HepG2 (cell line): ENCODE results near the gene ZBTB21. TPM values are rescaled to one million over a fixed set of nuclear protein-coding genes. Genes with fewer than 3 reads are reported as not detected.

Source experiments
- EP300 ChIP-seq, 3 experiments: sonication (generic) in 1 of 3; formaldehyde crosslinking in 1 of 3; IDR thresholded peaks; 2 replicates each; pipeline versions ENCODE4 v1.5.1 to v1.6.1; 2011 to 2020; ENCODE audit warnings: low read depth in 2 of 3, low read length in 2 of 3, borderline replicate concordance in 1 of 3, improper control_type of control experiment in 1 of 3, mild to moderate bottlenecking in 1 of 3, missing genetic modification reagents in 1 of 3, moderate library complexity in 1 of 3
- GATAD1 ChIP-seq: IDR thresholded peaks from 2 replicates; pipeline ENCODE4 v1.6.1; 2016; ENCODE audit warnings: missing genetic modification reagents, missing compliant biosample characterization
- JUN ChIP-seq: sonication (generic); formaldehyde crosslinking; IDR thresholded peaks from 2 replicates; pipeline ENCODE4 v1.4.0; 2020; ENCODE audit warnings: mild to moderate bottlenecking, missing genetic modification reagents
- NR2F6 ChIP-seq, 2 experiments: IDR thresholded peaks; 2 replicates each; pipeline ENCODE4 v1.6.1; 2016; ENCODE audit warnings: antibody characterized with exemption in 1 of 2, mild to moderate bottlenecking in 1 of 2
- POGZ ChIP-seq: sonication (generic); formaldehyde crosslinking; IDR thresholded peaks from 2 replicates; pipeline ENCODE4 v1.4.0; 2020; ENCODE audit warnings: mild to moderate bottlenecking, missing genetic modification reagents
- TOPORS ChIP-seq: sonication (generic); formaldehyde crosslinking; IDR thresholded peaks from 2 replicates; pipeline ENCODE4 v1.8.0; 2023; ENCODE audit warnings: mild to moderate bottlenecking, missing genetic modification reagents
- ZBTB8A ChIP-seq: sonication (generic); formaldehyde crosslinking; IDR thresholded peaks from 2 replicates; pipeline ENCODE4 v1.4.0; 2020; ENCODE audit warnings: mild to moderate bottlenecking, low read depth, missing genetic modification reagents, borderline replicate concordance
- ZIK1 ChIP-seq: sonication (generic); formaldehyde crosslinking; IDR thresholded peaks from 2 replicates; pipeline ENCODE4 v1.5.0; 2020; ENCODE audit warnings: mild to moderate bottlenecking, low read depth, missing genetic modification reagents, borderline replicate concordance
- ZNF317 ChIP-seq: sonication (generic); formaldehyde crosslinking; IDR thresholded peaks from 2 replicates; pipeline ENCODE4 v1.5.0; 2020; ENCODE audit warnings: mild to moderate bottlenecking, missing genetic modification reagents
- ZNF367 ChIP-seq: sonication (generic); formaldehyde crosslinking; IDR thresholded peaks from 2 replicates; pipeline ENCODE4 v1.4.0; 2020; ENCODE audit warnings: missing genetic modification reagents, borderline replicate concordance
- ZNF674 ChIP-seq: sonication (generic); formaldehyde crosslinking; IDR thresholded peaks from 2 replicates; pipeline ENCODE4 v1.5.0; 2020; ENCODE audit warnings: low read depth, mild to moderate bottlenecking, missing genetic modification reagents
- ZNF709 ChIP-seq: sonication (generic); formaldehyde crosslinking; IDR thresholded peaks from 2 replicates; pipeline ENCODE4 v1.5.0; 2020; ENCODE audit warnings: mild to moderate bottlenecking, missing genetic modification reagents
- ZNF724P ChIP-seq: sonication (generic); formaldehyde crosslinking; IDR thresholded peaks from 2 replicates; pipeline ENCODE4 v1.8.0; 2022; ENCODE audit warnings: missing genetic modification reagents, borderline replicate concordance
- ZNF75D ChIP-seq: sonication (generic); formaldehyde crosslinking; IDR thresholded peaks from 2 replicates; pipeline ENCODE4 v1.8.1; 2023; ENCODE audit warnings: missing genetic modification reagents, mild to moderate bottlenecking, borderline replicate concordance
- polyA plus RNA-seq, 8 experiments: library from polyadenylated mRNA; depleted of rRNA in 3 of 8; stranded (reverse) in 7 of 8; unstranded in 1 of 8; fragments of >200 nt; fragmentation: Illumina TruSeq in 4 of 8; extraction: Trizol in 4 of 8; gene quantifications; 2 replicates each; pipeline versions ENCODE4 v1.2.1 to v1.2.3, GENCODE V29; 2011 to 2016; ENCODE audit warnings: low read depth in 4 of 8, missing spikeins in 1 of 8, mixed read lengths in 1 of 8; ENCODE audit not compliant: insufficient read depth in 1 of 8
- total RNA-seq, 5 experiments: library from RNA; depleted of rRNA; stranded (reverse); fragments of >200 nt; fragmentation: Illumina TruSeq; extraction: Trizol; gene quantifications; 2 replicates each; pipeline ENCODE4 v1.2.3, GENCODE V29; 2016; ENCODE audit warnings: low read depth in 1 of 5
- TF ChIP-seq, protein P1 (sequence below): sonication (generic); formaldehyde crosslinking; IDR thresholded peaks from 2 replicates; pipeline ENCODE4 v1.5.1; 2020; ENCODE audit warnings: mild to moderate bottlenecking, missing genetic modification reagents, moderate library complexity
- TF ChIP-seq, protein P2 (sequence below): sonication (generic); formaldehyde crosslinking; IDR thresholded peaks from 2 replicates; pipeline ENCODE4 v1.5.0; 2020; ENCODE audit warnings: mild to moderate bottlenecking, missing genetic modification reagents
- TF ChIP-seq, protein P3 (sequence below): sonication (generic); formaldehyde crosslinking; IDR thresholded peaks from 2 replicates; pipeline ENCODE4 v1.4.0; 2020; ENCODE audit warnings: mild to moderate bottlenecking, missing genetic modification reagents
- TF ChIP-seq, protein P4 (sequence below): sonication (generic); formaldehyde crosslinking; IDR thresholded peaks from 2 replicates; pipeline ENCODE4 v1.4.0; 2020; ENCODE audit warnings: missing genetic modification reagents, borderline replicate concordance

Gene ZBTB21
- total and polyA plus RNA-seq, 2 of the 13 experiments (the other 11 are each of a cell fraction or from before 2014, with no cell fraction given), result 4.5 to 6.1 TPM

DNA sequence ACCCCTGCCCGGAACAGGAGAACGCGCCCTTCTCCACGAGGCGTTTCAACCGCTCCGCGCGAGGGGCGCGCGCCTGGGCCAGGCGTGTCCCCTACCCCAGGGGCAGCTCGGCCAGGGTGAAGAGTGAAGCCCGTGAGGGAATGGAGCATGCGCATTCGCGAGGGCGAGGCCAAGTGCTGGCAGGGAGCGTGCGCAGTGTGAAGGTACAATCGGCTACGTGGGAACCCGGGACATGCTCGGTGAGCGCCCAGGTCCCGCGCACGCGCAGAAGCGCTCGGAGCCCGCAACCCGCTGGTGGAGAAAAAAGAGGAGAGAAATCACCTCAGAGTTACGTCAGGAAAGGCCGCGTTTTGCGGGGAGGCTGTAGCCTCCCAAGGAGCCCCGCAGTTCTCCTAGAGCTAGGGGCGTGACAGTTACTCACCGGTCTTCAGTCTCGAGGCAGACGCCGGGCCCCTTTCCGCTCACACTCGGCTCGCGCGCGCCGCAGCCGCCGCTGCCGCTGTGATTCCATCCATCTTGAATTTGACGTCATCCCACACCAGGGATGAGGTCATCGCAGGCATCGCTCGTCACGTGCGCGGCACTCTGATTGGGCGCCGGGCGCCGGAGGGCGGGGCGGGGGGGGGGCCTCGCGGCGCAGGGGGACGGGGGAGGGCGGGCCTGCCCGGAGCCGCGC lies at the start of gene ZBTB21 (continued):
- TF ChIP-seq, protein P1, sequence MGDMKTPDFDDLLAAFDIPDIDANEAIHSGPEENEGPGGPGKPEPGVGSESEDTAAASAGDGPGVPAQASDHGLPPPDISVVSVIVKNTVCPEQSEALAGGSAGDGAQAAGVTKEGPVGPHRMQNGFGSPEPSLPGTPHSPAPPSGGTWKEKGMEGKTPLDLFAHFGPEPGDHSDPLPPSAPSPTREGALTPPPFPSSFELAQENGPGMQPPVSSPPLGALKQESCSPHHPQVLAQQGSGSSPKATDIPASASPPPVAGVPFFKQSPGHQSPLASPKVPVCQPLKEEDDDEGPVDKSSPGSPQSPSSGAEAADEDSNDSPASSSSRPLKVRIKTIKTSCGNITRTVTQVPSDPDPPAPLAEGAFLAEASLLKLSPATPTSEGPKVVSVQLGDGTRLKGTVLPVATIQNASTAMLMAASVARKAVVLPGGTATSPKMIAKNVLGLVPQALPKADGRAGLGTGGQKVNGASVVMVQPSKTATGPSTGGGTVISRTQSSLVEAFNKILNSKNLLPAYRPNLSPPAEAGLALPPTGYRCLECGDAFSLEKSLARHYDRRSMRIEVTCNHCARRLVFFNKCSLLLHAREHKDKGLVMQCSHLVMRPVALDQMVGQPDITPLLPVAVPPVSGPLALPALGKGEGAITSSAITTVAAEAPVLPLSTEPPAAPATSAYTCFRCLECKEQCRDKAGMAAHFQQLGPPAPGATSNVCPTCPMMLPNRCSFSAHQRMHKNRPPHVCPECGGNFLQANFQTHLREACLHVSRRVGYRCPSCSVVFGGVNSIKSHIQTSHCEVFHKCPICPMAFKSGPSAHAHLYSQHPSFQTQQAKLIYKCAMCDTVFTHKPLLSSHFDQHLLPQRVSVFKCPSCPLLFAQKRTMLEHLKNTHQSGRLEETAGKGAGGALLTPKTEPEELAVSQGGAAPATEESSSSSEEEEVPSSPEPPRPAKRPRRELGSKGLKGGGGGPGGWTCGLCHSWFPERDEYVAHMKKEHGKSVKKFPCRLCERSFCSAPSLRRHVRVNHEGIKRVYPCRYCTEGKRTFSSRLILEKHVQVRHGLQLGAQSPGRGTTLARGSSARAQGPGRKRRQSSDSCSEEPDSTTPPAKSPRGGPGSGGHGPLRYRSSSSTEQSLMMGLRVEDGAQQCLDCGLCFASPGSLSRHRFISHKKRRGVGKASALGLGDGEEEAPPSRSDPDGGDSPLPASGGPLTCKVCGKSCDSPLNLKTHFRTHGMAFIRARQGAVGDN (CRISPR knock-in tag), result peak; percentile 27; the same call in 1 of the 2 replicates
- peak; percentile 80 for TF ChIP-seq POGZ (CRISPR knock-in tag)
- peak; percentile 32; the same call in 1 of the 2 replicates for TF ChIP-seq ZNF709 (CRISPR knock-in tag)
- TF ChIP-seq JUN, result no peak
- no peak for TF ChIP-seq ZNF317 (CRISPR knock-in tag)
- no peak for TF ChIP-seq EP300 (IDR thresholded peaks at IDR 0.05; ENCODE audit: low read depth in 2 of 2, low read length in 2 of 2)
- no peak for TF ChIP-seq EP300 (CRISPR knock-in tag; IDR thresholded peaks at IDR 0.05; ENCODE audit: borderline replicate concordance)
- peak; percentile 79 for TF ChIP-seq GATAD1 (CRISPR knock-in tag)
- no peak for TF ChIP-seq ZNF674 (CRISPR knock-in tag)
- TF ChIP-seq, protein P2, sequence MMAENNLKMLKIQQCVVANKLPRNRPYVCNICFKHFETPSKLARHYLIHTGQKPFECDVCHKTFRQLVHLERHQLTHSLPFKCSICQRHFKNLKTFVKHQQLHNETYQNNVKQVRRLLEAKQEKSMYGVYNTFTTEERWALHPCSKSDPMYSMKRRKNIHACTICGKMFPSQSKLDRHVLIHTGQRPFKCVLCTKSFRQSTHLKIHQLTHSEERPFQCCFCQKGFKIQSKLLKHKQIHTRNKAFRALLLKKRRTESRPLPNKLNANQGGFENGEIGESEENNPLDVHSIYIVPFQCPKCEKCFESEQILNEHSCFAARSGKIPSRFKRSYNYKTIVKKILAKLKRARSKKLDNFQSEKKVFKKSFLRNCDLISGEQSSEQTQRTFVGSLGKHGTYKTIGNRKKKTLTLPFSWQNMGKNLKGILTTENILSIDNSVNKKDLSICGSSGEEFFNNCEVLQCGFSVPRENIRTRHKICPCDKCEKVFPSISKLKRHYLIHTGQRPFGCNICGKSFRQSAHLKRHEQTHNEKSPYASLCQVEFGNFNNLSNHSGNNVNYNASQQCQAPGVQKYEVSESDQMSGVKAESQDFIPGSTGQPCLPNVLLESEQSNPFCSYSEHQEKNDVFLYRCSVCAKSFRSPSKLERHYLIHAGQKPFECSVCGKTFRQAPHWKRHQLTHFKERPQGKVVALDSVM (CRISPR knock-in tag), result peak; percentile 66
- TF ChIP-seq, protein P3, sequence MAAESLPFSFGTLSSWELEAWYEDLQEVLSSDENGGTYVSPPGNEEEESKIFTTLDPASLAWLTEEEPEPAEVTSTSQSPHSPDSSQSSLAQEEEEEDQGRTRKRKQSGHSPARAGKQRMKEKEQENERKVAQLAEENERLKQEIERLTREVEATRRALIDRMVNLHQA (CRISPR knock-in tag), result no peak
- TF ChIP-seq, protein P4, sequence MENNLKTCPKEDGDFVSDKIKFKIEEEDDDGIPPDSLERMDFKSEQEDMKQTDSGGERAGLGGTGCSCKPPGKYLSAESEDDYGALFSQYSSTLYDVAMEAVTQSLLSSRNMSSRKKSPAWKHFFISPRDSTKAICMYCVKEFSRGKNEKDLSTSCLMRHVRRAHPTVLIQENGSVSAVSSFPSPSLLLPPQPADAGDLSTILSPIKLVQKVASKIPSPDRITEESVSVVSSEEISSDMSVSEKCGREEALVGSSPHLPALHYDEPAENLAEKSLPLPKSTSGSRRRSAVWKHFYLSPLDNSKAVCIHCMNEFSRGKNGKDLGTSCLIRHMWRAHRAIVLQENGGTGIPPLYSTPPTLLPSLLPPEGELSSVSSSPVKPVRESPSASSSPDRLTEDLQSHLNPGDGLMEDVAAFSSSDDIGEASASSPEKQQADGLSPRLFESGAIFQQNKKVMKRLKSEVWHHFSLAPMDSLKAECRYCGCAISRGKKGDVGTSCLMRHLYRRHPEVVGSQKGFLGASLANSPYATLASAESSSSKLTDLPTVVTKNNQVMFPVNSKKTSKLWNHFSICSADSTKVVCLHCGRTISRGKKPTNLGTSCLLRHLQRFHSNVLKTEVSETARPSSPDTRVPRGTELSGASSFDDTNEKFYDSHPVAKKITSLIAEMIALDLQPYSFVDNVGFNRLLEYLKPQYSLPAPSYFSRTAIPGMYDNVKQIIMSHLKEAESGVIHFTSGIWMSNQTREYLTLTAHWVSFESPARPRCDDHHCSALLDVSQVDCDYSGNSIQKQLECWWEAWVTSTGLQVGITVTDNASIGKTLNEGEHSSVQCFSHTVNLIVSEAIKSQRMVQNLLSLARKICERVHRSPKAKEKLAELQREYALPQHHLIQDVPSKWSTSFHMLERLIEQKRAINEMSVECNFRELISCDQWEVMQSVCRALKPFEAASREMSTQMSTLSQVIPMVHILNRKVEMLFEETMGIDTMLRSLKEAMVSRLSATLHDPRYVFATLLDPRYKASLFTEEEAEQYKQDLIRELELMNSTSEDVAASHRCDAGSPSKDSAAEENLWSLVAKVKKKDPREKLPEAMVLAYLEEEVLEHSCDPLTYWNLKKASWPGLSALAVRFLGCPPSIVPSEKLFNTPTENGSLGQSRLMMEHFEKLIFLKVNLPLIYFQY, result no peak
- TF ChIP-seq NR2F6 (IDR thresholded peaks at IDR 0.05), result no peak
- no peak for TF ChIP-seq NR2F6 (CRISPR knock-in tag; IDR thresholded peaks at IDR 0.05)
- TF ChIP-seq ZNF724P, result 0 out of 2 replicates have a peak, but pooled peaks have one; percentile 16
- no peak for TF ChIP-seq TOPORS (CRISPR knock-in tag)
- no peak for TF ChIP-seq ZNF75D (CRISPR knock-in tag)
- peak; percentile 20; the same call in 1 of the 2 replicates for TF ChIP-seq ZNF367 (CRISPR knock-in tag)
- no peak for TF ChIP-seq ZIK1 (CRISPR knock-in tag)
- TF ChIP-seq ZBTB8A (CRISPR knock-in tag), result no peak
